ENCODE data around the gene PLAAT2.

DNA sequence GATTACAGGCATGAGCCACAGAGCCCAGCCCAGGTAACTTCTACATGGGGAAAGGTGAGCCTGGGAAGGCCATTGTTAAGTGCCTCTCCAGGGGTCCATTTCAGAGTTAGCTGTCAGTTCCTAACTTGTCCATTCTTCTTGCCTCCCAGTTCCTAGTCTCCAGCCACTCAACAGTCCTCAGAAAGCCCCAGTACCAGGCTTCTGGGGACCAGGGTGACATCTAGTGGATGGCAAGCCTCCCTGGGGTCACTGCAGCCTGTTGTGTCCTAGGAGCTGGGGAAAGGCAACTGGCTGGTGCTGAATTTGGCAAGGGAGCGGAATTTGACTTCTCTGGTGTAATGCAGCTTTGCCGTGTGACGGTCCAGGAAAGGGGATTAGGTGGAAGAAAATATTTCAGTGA, 55.2 kb downstream of the PLAAT2 start:
- TF ChIP-seq POLR2A (IDR thresholded peaks at IDR 0.05) (no peak), POLR2AphosphoS5 (IDR thresholded peaks at IDR 0.05) (no peak)
